ENCODE data around the gene ZC2HC1C. TPM values are rescaled to one million over a fixed set of nuclear protein-coding genes. Genes with fewer than 3 reads are reported as not detected.
"Not testable (repeated sequence)": the region's sequence is repeated elsewhere in the genome, so short reads cannot be mapped to it uniquely, and the experiment has no call there.

Gene ZC2HC1C
- total RNA-seq, 1 experiment from 2014 or later, result 0.21 TPM

DNA sequence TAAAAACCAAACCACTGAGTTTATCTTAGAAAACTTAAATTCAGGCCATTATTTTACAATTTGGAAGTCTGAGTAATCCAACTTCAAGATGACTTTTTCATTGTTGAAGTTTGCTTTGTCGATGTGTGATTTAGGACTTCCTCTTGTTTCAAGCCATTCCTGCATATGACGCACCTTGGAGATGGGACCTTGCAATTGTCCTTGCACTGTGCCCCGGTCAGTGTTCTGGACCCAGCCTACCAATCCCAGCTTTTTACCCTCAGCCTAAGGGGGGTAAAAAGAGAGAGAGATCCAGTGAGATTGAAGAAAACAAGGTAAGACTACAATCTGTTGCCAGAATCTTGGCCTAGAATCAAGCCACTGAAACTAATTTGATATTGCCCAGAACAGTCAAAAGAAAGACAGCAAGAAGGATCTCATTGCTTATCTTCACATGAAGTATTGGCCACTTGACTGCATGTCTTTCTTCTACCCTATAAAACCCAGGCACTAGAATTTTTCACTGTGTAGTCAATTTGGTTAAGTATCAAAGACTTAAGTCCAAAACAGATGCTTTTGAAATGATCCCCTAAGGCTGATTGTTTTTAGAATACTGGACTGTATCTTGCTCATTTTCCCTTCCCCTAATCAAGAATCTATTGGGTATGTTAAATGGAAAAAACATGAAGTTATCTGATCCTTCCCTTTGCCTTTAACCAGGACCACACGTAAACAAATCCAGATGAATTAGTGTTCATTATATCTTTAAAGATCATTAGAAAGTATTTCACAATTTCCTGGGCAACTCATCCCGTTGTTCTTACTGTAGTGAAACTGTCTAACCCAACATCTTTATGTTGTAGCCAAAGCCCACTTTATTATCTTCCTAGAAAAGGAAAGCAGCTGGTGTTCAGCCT is 15.8 kb upstream of the ZC2HC1C start:
- no peak for DNase-seq (ENCODE audit: low spot score)

- no peak for DNase-seq (ENCODE audit: low spot score)
Measured at GRCh38 chr14:75054421-75054820, 15.0 kb upstream of the ZC2HC1C start.

DNA sequence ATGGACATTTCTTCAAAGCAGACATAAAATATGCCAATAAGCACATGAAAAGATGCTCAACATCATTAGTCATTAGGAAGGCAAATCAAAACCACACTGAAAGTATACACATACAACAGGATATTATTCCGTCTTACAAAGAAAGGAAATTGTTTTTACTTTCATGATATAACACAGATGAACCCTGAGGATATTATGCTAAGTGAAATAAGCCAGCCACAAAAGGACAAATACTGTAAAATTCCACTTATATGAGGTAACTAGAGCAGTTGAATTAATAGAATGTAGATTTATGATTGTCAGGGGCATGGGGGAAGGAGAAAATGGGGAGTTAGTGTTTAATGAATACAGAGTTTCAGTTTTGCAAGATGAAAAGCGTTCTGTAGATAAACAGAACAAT is 9.8 kb upstream of the ZC2HC1C start:
- DNase-seq (ENCODE audit: low spot score), result no peak

DNA sequence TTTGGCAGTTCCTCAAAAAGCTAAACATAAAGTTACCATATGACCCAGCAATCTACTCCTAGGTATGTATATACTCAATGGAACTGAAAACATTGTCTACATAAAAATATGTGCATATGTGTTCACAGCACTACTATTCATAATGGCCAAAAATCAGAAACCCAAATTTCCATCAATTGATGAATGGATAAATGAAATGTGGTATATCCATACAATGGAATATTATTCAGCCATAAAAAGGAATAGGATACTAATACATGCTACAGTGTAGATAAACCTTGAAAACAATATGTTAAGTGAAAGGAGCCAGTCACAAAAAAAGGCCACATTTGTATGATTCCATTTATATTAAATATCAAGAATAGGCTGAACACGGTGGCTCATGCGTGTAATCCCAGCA is 9.0 kb upstream of the ZC2HC1C start:
- no peak for DNase-seq (ENCODE audit: low spot score)

DNA sequence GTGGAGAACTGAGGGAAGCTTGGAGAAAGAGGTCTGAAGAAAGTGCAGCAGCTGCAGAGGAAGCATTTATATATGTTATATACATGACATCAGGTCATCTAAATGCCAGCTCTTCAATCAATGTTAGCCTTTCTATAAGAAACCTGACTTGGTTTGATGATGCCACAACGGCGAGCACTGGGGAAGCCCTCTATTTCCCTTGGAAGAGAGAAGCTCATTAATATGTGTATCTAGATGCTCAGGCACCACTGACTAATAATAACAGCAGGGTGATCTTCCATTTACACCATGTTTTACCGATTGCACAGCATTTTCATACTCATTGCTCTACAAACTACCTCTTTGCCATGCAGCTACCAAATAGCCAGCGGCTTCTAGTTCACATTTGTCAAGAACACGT is 6.4 kb upstream of the ZC2HC1C start:
- no peak for DNase-seq (ENCODE audit: low spot score)

GRCh38 chr14:75063491-75064204 is 5.8 kb upstream of the ZC2HC1C start, which contains the start of gene ACYP1:
Gene ACYP1, minus strand, starts transcription at chr14:75064024. Its CDS starts 471 bp downstream, at chr14:75063553.
- DNase-seq (ENCODE audit: low spot score), result peak; percentile 70

DNA sequence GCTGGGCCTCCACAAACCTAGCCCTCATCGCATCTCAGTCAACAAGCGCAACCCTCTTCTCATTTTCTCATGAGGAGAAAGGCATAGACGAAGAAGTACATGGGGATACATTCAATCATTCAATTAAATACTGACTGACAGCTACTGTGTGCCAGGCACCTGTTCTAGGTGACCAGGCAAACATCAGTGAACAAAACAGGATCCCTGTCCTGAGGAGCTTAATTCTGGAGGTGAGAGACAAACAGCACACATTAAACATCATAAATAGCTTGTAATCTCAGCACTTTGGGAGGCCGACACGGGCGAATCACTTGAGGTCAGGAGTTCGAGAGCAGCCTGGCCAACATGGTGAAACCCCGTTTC is 5.3 kb upstream of the ZC2HC1C start:
- DNase-seq (ENCODE audit: low spot score), result no peak

GRCh38 chr14:75066691-75067090 is 2.8 kb upstream of the ZC2HC1C start:
- no peak for DNase-seq (ENCODE audit: low spot score)

GRCh38 chr14:75067212-75067611 is 2.2 kb upstream of the ZC2HC1C start:
- DNase-seq (ENCODE audit: low spot score), result no peak

DNA sequence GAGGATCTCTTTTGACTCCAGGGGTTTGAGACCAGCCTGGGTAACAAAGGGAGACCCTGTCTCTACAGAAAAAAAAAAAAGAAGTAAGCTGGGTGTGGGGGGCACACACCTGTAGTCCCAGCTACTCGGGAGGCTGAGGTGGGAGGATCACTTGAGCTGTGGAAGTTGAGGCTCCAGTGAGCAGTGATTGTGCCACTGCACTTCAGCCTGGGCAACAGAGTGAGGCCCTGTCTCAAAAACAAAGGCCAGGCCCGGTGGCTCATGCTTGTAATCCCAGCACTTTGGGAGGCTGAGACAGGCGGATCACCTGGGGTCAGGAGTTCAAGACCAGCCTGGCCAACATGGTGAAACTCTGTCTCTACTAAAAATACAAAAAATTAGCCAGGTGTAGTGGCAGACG is 1.7 kb upstream of the ZC2HC1C start:
- DNase-seq (ENCODE audit: low spot score), result not testable (repeated sequence)

- no peak for DNase-seq (ENCODE audit: low spot score)
Measured at GRCh38 chr14:75068294-75069120, 934 bp upstream of the ZC2HC1C start.

- no peak for DNase-seq (ENCODE audit: low spot score)
Measured at GRCh38 chr14:75069811-75070145, 337 bp downstream of the ZC2HC1C start.

GRCh38 chr14:75070383-75070782 is 942 bp downstream of the ZC2HC1C start:
- DNase-seq (ENCODE audit: low spot score), result no peak

DNA sequence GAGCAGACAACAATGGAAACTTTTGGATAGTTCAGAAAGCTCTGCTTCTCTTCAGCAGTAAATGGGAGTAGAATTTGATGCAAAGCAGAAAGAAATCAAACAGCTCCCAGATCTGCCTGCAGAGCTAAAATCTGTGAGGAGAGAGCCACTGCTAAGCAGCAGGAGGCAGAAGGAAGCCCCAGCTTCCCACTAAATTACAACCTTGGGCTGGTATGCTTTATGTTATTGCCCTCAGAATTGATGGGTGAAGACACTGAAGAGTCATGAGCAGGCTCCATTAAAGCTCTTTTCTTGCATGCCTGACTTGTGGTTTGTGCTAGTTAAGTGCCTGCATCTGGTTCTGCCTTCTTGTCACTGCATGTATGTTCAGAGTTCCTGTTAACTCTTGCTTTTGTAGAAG is 8.4 kb downstream of the ZC2HC1C start:
- no peak for DNase-seq (ENCODE audit: low spot score)

GRCh38 chr14:75079521-75079920 is 10.1 kb downstream of the ZC2HC1C start:
- DNase-seq (ENCODE audit: low spot score), result no peak

DNA sequence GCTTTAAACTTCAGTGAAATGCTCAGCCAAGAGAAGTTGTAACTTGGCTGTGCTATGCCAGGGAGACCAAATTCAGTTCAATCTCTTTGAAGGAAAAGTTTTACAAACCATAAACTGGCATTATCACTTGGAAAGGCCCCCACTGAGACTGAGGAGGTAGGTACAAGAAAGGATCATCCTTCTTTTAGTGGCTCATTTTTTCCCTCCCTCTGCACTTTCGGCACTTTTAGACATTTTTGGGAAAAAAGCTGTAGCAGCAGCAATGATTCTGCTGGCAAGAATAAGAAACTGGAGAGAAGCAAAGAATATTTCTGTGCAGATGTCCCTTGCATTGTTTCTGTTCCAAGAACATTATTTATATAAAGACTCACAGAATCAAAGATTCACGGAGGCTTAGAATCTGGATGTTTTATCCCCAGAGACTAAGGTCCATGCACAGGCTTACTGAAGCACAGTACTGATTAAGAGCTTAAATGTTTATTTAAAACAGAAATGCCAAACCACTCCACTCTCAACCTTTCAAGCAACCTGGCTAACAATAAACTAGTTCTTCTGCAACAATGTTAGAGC is 12.3 kb downstream of the ZC2HC1C start:
- no peak for DNase-seq (ENCODE audit: low spot score)

DNA sequence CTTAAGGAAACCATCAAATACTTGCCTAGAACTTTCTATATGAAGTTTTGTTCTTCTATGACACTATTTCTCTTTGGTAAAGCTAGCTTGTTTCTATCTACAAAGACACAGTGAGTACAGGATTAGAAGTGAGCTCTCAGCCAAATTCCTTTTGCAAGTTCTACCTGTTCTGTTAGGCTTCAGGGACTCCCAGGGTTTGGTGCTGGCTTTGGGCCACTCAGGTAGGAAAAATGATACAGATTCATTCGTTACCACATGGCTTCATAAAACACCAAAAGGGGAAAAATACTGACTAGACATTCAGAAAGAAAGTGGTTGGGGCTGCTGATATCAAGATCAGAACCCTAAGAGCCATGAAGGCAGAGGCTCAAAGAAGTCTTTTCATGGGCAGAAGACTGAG is 13.8 kb downstream of the ZC2HC1C start:
- DNase-seq (ENCODE audit: low spot score), result no peak

DNA sequence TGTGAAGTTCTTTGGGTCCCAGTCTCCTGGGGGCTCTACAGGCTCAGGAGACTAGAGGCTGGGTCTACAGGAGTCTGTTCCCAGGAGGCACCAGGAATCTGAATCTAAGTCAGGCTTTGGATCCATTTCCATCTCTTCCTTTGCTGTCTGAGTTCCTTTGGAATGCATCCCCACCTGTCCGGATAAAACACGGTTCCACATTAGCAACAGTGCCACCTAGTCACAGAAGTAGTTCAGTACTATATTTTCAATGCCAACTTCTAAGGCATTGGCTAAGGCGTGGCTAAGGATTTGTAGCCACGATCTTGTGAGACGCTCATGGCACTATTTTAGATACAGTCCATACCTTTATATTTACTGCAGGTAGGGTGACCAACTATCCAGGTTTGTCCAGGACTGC is 15.1 kb downstream of the ZC2HC1C start:
- peak; percentile 27 for DNase-seq (ENCODE audit: low spot score)

DNA sequence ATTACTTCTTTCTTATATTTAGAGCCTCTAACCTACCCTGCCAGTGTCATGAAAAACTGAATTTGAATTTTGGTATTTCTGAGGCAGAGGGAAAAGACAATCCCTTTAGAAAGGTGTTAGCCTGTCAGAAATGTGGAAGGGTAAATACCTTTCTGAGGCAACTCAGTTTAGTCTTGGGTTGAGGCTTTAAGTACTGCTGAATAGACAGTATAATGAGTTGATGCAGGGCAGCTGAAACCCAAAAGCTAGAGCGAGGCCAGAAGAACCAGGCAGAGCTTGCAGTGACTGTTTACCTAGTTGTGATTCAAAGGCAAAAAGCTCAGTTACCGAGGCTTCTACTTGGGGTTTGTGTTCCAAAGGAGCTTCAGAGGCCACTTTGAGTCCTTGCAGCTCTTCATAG is 18.7 kb downstream of the ZC2HC1C start:
- DNase-seq (ENCODE audit: low spot score), result no peak

- DNase-seq (ENCODE audit: low spot score), result peak; percentile 48
Measured at GRCh38 chr14:75088566-75089373, 19.3 kb downstream of the ZC2HC1C start.

DNA sequence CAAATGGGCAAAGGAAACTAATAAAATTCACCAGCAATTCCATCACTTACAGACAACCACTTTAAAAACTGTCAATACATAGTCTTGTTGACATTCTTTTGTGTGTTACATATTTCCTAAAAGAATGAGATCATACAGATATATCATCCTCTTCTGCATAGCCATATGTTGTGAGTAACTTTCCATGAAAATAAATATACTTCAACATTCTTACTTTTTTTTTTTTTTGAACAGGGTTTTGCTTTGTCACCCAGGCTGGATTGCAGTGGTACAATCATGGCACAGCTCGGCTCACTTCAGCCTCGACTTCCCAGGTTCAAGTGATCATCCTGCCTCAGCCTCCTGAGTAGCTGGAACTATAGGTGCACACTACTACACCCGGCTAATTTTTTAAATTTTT is 20.9 kb downstream of the ZC2HC1C start:
- no peak for DNase-seq (ENCODE audit: low spot score)
